Spleen (tissue), 11 donors: ENCODE results near the gene FOXP1. TPM values are rescaled to one million over a fixed set of nuclear protein-coding genes. Genes with fewer than 3 reads are reported as not detected.

ENCODE experiments used
- DNase-seq: peaks from one replicate; pipeline ENCODE4 v3.0.0-alpha.2; 2020
- H3K27ac ChIP-seq, 8 donors: fragments of 200-600 bp; sonication (generic) in 7 of 8; 1 replicate in 4 of 8; 2 replicates in 4 of 8; pipeline versions ENCODE4 v1.5.0 to v1.8.0; 2016 to 2021; ENCODE audit warnings: inconsistent platforms in 4 of 8, mild to moderate bottlenecking in 4 of 8, moderate library complexity in 1 of 8
- H3K27me3 ChIP-seq, 7 donors: fragments of 200-600 bp; sonication (generic) in 6 of 7; replicated peaks in 1 of 7; 1 replicate in 4 of 7; 2 replicates in 3 of 7; pipeline versions ENCODE4 v1.5.0 to v1.8.0; 2016 to 2021; ENCODE audit warnings: inconsistent platforms in 3 of 7, mild to moderate bottlenecking in 1 of 7
- H3K36me3 ChIP-seq, 6 donors: fragments of 200-600 bp; sonication (generic) in 5 of 6; 1 replicate in 4 of 6; 2 replicates in 2 of 6; pipeline versions ENCODE4 v1.5.0 to v1.8.0; 2016 to 2021; ENCODE audit warnings: inconsistent platforms in 2 of 6
- H3K4me1 ChIP-seq, 6 donors: fragments of 200-600 bp; sonication (generic) in 5 of 6; 1 replicate in 3 of 6; 2 replicates in 3 of 6; pipeline versions ENCODE4 v1.5.0 to v1.8.0; 2016 to 2021; ENCODE audit warnings: inconsistent platforms in 3 of 6
- H3K4me3 ChIP-seq, 8 donors: fragments of 200-600 bp; sonication (generic) in 7 of 8; 1 replicate in 4 of 8; 2 replicates in 4 of 8; pipeline versions ENCODE4 v1.5.0 to v1.8.0; 2016 to 2021; ENCODE audit warnings: inconsistent platforms in 4 of 8, mild to moderate bottlenecking in 4 of 8, moderate library complexity in 2 of 8
- H3K9me3 ChIP-seq, 8 donors: fragments of 200-600 bp; sonication (generic) in 7 of 8; 1 replicate in 4 of 8; 2 replicates in 4 of 8; pipeline versions ENCODE4 v1.5.0 to v1.8.0; 2016 to 2021; ENCODE audit warnings: inconsistent platforms in 4 of 8
- CTCF ChIP-seq, 11 experiments: fragments of 200-600 bp in 7 of 11; fragments of 450-650 bp in 4 of 11; sonication (generic) in 4 of 11; IDR thresholded peaks in 8 of 11; conservative IDR thresholded peaks in 3 of 11; 1 replicate in 7 of 11; 2 replicates in 4 of 11; pipeline versions ENCODE4 v1.4.0 to v1.8.0; 2016 to 2021; ENCODE audit warnings: antibody characterized with exemption in 11 of 11, inconsistent platforms in 4 of 11, mild to moderate bottlenecking in 1 of 11
- POLR2A ChIP-seq, 3 donors: fragments of 450-650 bp; IDR thresholded peaks; one replicate each; pipeline ENCODE4 v1.5.1; 2017; ENCODE audit warnings: antibody characterized with exemption in 3 of 3, mild to moderate bottlenecking in 1 of 3
- POLR2AphosphoS5 ChIP-seq, 3 donors: sonication (generic); formaldehyde crosslinking; IDR thresholded peaks; one replicate each; pipeline ENCODE4 v1.5.1; 2017; ENCODE audit warnings: antibody characterized with exemption in 3 of 3
- WGBS, 5 donors: extraction: QIAGEN DNeasy Blood & Tissue Kit in 3 of 5; methylation state at CpG; one replicate each; pipeline versions ENCODE4 v1.1.5 to v1.1.7; 2013 to 2018; 5-methylcytosine and 5-hydroxymethylcytosine counted together
- intact Hi-C: fragments of 100-400 bp; cut with DNase I; formaldehyde crosslinking; loops from one replicate; pipeline ENCODE4 v1.15.0; 2023; ENCODE audit warnings: low total_unique reads
- polyA plus RNA-seq, 3 donors: library from polyadenylated mRNA; stranded (reverse); fragments of 200-250 nt; gene quantifications; one replicate each; pipeline ENCODE4 v1.2.1, GENCODE V29; 2013
- total RNA-seq, 7 donors: library from RNA; depleted of rRNA in 3 of 7; stranded (reverse); fragments of >200 nt in 3 of 7; fragmentation: NEBNext Ultra II Directional in 4 of 7; extraction: Animal tissue kit (Norgen Biotek cat#: 25700) in 4 of 7; gene quantifications; one replicate each; pipeline versions ENCODE4 v1.1.0 to v1.2.1, GENCODE V29; 2016 to 2021
- donor health status: healthy with polysubstance abuse.
- donor health status: DM: no; HTN: no; CAD: no; lungs with moderate emphysema.
- donor health status: DM: no; HTN: no; CAD: no.
- donor health status: Bipolar disorder and iron deficiency.
- donor health status: healthy.
- donor health status: DM: no; HTN: no; CAD: no.
- donor health status: DM: yes; HTN: yes; CAD: no.

The FOXP1 gene
- total and polyA plus RNA-seq, 10 donors = 11.1 to 202 (median 153) TPM

GRCh38 chr3:71402280-71402679 is 181.2 kb downstream of the FOXP1 start:
- Histone ChIP-seq H3K27me3 (no peaks in the 10 kb centered on the region), H3K4me1 (peaks cover 16 to 89% (median 32%) of the 10 kb centered on the region in 6 donors), H3K4me3 (no peak overlapping the region), H3K27ac (peak overlapping the region in 5 of 8 donors; percentile 23 to 68 (median 48)), H3K36me3 (no peaks in the 10 kb centered on the region), H3K9me3 (no peaks in the 10 kb centered on the region)
- no peak for TF ChIP-seq POLR2AphosphoS5 (IDR thresholded peaks at IDR 0.05)
- TF ChIP-seq CTCF (IDR thresholded peaks at IDR 0.05 in 8 of 11, conservative IDR thresholded peaks at IDR 0.05 in 3 of 11) = no peak
- intact Hi-C loops = no loop called here
- DNase-seq = no peak
- WGBS, 5 donors = 85 to 92% (median 88%) methylated on average over 4 of the region's 4 CpGs

GRCh38 chr3:71401695-71402231 is 181.8 kb downstream of the FOXP1 start:
- TF ChIP-seq POLR2AphosphoS5 (IDR thresholded peaks at IDR 0.05) = no peak
- Histone ChIP-seq H3K4me3 (no peak overlapping the region), H3K27me3 (no peaks in the 10 kb centered on the region), H3K27ac (peak overlapping the region in 3 of 8 donors; percentile 31 to 68 (median 67)), H3K9me3 (no peaks in the 10 kb centered on the region), H3K36me3 (no peaks in the 10 kb centered on the region), H3K4me1 (peaks cover 18 to 88% (median 35%) of the 10 kb centered on the region in 6 donors)
- WGBS, 5 donors = 79 to 90% (median 86%) methylated on average over 12 of the region's 12 CpGs
- intact Hi-C loops = no loop called here
- DNase-seq = no peak

GRCh38 chr3:71400986-71401451 is 182.5 kb downstream of the FOXP1 start:
- Histone ChIP-seq H3K4me3 (no peak overlapping the region), H3K27ac (peak overlapping the region in 3 of 8 donors; percentile 31 to 68 (median 67)), H3K4me1 (peaks cover 24 to 88% (median 42%) of the 10 kb centered on the region in 6 donors), H3K27me3 (no peaks in the 10 kb centered on the region), H3K9me3 (no peaks in the 10 kb centered on the region), H3K36me3 (no peaks in the 10 kb centered on the region)
- 61 to 75% (median 66%) methylated on average over 6 of the region's 6 CpGs for WGBS, 5 donors
- DNase-seq = no peak
- intact Hi-C loops = no loop called here
- TF ChIP-seq POLR2A (IDR thresholded peaks at IDR 0.05) = no peak
- no peak for TF ChIP-seq CTCF (IDR thresholded peaks at IDR 0.05 in 8 of 11, conservative IDR thresholded peaks at IDR 0.05 in 3 of 11)
- TF ChIP-seq POLR2AphosphoS5 (IDR thresholded peaks at IDR 0.05) = no peak

- TF ChIP-seq POLR2A (IDR thresholded peaks at IDR 0.05) (no peak), CTCF (IDR thresholded peaks at IDR 0.05 in 8 of 11, conservative IDR thresholded peaks at IDR 0.05 in 3 of 11) (no peak), POLR2AphosphoS5 (IDR thresholded peaks at IDR 0.05) (no peak)
- intact Hi-C loops = no loop called here
- Histone ChIP-seq H3K9me3 (no peaks in the 10 kb centered on the region), H3K27me3 (no peaks in the 10 kb centered on the region), H3K36me3 (no peaks in the 10 kb centered on the region), H3K27ac (no peak overlapping the region), H3K4me3 (no peak overlapping the region), H3K4me1 (peaks cover 30 to 91% (median 54%) of the 10 kb centered on the region in 6 donors)
- no peak for DNase-seq
- 73 to 88% (median 84%) methylated on average over 3 of the region's 3 CpGs for WGBS, 5 donors
Observed at GRCh38 chr3:71399478-71399877, 184.1 kb downstream of the FOXP1 start.
